GM21423 (cell line): Measurements from ENCODE around the gene SLC6A9.

ENCODE experiments used
- ATAC-seq: cut with Tn5 transposase; IDR thresholded peaks from one replicate; pipeline ENCODE4 v1.9.1; 2021; ENCODE audit warnings: mild to moderate bottlenecking, moderate library complexity; ENCODE audit not compliant: unreplicated experiment

The SLC6A9 gene

DNA sequence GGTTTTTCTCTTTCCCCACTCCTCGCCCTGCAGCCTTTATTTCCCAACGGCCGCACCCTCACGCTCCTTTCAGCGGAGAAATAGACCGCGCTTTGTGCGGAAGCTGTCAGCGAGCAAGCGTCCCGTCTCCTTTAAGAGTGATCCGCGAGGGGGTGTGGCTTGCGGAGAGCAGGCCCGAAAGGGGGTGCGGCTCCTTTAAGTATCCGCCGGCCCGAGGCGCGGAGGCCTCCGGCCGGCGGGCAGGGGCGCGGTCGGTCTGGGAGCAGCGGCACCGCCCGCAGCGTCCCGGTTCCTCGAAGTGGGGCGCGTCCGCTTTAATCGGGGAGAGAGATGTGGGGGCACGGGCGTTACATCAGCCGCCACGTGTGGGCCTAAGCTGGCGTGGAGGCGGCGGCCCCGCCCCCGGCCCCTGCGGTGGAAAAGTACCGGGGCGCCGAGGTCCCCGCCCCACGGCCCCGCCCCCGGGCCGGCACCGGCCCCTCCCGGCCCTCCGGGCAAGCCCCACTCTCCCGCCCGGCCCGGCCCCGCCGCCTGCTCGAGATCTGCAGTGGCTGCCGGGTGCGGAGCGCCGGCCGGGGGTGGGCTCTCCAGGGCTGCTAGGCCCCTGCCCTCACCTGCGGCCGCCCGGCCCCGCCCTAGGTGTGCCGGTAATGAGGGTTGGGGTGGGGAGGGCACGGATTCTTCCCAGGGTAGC is 1.2 kb downstream of the SLC6A9 start:
- peak; percentile 85 for ATAC-seq

DNA sequence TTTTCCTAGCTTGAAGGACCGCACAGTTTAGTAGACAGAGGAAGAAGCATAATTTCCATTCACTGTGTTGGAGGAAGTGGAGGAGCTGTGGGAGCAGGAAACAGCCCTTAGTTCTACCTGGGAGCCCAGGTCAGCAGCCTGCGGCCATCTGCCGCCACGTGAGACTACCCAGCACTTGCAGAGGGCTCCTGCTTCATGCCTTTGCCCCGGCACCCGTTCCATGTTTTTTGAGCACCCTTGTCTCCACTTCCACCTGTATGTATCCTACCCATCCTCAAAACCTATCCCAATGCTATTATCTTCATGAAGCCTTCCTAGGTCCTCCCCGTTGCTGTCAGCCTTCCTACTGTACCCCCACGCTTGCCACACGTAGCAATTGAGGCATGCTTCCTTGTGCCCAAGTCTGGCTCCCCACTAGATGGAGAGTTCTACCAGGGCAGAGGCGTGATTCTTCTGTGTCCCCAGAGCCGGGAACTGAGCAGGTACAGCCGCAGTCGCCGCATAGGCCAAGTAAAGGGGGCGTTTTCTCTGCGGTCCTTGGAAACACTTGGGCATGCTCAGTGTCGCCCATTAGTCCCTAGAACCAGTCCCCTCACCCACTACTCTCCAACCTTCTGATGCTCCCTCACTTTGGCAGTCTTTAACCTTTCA is 1.9 kb downstream of the SLC6A9 start:
- peak; percentile 15 for ATAC-seq

DNA sequence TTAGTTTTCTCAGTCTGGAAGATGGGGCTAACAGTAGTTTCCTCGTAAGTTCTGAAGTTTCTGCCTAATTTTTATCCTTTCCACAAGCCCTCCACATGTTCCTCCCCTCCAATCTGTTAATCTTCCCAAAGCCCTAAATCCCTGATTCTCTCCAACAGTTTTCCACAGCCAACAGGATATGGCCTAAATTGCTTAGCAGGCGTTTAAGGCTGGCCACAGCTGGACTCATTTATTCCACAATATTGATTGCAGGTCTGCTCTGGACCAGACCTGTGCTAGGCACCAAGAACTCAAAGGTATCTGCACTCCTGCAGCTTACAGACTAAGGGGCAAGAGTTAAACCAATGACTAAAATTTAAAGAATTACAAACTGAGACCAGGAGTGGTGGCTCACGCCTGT is 3.9 kb downstream of the SLC6A9 start:
- ATAC-seq, result no peak

DNA sequence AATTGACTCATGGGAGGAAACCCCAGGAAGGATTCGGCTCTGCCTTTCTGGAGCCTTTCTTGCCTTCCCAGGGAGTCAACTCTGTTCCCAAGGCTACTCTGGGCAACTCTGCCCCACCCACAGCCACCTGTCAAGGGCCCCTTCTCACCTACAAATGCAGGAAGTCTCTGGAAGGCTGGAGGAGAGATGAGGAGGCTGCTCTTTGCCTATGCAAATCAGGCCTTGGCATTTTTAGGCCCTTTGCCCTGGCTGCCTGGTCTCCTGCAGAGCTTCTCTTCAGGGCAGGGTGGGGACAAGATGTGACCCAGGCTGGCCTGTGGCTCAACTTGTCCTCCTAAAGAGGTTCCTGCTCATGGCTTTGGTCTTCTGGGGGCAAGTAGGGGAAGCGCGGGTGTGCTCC is 5.4 kb downstream of the SLC6A9 start:
- no peak for ATAC-seq

DNA sequence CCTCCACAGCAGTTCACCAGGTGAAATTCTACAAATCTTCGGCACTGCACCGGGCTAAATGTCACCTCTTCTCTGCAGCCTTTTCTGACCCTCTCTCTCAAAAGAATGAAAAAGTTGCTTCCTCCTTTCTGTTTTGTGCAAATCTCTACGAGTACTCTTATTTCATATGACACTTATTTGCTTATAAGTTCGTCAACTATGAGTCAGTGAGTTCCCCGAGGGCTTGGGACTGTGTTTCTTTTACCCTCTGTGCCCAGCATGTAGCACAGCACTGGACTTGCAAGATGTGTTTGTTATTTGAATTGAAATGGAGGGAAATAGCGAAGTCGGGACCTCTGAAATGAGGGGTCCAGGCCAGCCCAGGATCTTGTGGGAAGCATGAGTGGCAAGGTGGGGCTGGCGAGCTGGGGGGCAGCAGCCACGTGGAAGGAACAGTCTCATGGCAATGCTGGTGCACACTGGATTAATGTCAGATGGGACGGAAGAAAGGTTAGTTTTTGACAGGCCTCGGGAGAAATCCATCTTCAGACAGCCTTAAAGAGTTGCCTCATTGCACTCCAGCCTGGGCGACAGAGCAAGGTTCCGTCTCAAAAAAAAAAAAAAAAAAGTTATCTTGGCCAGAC is 6.2 kb downstream of the SLC6A9 start:
- ATAC-seq, result no peak

DNA sequence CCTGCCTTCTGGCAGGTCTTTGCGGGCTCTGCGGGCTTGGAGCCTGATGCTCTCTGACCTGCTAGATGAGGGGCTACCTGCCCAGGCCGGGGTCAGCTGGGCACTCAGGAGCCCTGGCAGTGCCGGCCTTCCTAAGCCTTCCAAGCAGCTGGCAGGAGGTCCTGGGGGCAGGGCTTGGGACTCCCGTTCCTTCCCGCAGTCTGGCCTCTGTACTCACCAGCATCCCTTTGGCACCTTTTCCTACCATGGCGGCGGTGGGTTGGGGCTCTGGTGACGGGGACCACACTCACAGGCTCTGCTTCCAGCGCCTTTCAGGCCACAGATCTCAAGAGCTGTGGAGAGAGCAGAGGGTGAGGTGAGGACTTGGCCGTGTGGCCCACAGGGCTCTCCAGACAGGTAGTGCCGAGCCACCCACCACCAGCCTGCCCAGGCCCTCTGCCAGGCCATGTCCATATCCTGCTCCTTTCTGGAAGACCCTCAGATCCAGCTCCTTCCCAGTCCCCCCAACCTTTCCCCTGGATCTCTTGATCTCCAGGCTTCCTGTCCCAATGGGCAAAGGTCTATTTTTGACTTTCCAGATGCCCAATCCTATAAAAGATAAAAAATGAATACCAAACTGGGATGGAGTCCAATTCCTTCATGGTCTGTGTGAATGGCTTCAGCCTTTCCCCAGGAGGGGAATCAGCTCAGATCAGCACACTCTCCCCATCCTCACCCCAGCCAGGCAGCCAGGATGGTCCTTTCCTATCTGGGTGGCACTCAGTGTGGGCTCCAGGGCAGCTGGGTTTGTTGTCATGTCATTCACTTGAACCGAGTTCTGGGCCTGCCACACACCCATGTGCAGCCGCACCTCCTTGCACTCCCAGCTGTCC is 7.0 kb downstream of the SLC6A9 start:
- no peak for ATAC-seq

DNA sequence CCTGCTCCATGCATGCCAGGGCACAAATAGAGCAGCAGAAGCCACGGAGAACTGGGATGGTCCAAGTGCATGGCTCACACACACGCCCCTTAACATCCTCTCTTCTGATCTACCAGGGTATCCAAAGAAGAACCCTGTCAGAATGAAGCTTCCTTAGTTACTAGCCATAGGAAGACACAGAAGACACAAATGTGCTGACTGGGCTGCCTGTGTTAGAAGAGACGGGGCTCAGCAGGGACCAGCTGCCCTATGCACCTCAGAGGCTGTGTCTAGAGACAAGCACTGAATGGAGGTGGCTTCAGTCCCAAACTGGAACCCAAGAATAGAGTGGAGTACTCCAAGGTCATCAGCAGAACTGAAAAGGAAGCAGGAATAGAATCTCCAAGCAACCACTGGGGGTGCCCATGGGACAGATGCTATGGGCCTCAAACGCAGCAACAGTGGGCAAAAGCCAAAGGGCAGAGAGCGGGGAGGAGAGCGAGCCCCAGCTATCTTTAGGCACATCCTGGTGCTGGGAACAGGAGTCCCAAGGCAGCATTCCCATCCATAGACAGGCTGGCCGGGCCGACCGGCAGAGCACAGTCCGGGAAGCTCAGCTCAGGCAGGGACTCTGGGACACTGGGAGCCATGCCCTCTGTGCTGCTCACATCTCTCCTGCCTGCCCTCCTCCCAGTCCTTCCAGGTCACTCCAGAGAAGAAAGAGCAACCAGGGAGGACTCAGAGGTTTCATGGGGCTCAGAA is 9.5 kb downstream of the SLC6A9 start:
- no peak for ATAC-seq

DNA sequence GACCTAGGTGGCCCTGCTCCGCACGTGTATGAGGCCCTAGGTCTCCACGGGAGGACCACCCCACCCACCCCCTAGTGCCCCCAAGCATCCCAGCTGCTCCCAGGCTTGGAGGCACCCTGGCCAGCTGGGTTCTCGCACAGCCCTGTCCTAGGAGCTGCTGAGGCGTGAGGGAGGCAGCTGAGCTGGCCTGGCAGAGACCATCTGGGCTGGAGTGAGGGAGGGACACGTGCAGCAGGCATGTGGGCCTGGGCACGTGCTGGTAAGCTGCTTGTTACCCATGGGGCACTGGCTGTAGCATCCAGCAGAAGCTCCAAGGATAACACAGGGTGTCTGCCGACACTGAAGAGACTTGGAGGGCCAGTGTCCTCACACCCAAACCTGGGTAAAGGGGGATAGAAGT is 10.1 kb downstream of the SLC6A9 start:
- ATAC-seq, result no peak

DNA sequence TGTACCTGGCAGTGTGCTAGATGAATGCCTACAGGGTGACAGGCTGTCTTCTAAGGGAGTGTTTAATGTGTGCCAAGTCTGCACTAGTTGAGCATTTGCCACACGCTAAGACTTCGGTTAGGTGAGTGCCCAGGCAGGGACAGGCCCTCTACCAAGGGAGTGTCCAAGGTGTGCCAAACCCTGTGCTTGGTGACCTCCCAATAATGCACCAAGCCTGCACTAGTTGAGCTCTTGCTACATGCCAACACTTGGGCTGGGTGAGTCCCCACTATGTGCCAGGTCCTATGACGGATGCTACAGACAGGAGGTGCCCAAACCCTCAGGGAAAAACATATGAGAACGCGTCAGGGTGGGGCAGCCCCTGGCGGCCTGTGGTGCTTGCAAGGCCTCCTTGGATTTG is 10.8 kb downstream of the SLC6A9 start:
- no peak for ATAC-seq

DNA sequence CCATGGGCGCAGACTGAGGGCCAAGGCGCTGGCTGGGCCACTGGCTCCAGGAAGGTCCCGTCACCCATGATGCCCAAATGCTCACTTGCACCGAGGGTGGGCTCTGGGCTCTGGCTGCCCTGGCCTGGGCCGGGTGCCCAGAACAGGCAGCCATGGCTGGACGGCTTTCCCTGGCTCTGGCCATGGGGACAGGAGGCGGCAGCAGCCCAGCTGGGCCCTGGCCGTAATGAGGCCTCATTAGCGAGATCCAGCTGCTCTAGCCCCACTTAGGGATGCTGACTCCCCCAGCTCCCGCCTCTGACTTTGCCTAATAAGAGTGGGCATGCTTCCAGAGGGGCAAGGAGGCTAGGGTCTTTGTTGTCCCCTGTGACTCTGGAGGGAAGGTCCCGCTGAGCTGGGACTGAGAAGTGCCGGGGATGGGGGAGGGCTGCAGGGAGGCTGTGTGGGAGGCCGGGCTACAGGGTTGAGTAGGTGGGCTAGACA is 11.8 kb downstream of the SLC6A9 start:
- ATAC-seq, result no peak

DNA sequence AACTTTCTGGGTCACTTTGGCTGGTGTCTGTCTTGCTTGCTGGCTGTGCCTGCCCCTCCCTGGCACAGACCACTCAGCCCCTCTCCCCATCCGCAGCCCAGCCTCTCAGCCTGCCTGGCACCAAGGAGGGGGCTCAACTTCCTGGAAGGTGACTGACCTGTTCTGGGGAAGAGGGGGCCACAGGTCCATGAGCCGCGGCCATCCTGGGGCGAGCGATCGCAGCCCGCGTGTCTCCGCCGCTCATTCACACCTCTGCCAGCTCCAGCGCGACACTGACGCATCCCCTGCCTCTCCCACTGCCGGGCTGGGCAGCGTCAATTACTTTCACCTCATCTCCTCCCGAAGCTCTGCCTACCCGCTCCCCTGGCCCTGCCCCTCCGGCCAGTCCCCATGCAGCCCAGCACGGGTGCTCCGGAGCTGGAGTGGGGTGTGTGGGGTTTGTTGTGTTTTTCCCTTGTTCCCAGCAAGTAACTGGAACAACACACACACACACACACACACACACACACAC is 14.3 kb downstream of the SLC6A9 start:
- no peak for ATAC-seq

DNA sequence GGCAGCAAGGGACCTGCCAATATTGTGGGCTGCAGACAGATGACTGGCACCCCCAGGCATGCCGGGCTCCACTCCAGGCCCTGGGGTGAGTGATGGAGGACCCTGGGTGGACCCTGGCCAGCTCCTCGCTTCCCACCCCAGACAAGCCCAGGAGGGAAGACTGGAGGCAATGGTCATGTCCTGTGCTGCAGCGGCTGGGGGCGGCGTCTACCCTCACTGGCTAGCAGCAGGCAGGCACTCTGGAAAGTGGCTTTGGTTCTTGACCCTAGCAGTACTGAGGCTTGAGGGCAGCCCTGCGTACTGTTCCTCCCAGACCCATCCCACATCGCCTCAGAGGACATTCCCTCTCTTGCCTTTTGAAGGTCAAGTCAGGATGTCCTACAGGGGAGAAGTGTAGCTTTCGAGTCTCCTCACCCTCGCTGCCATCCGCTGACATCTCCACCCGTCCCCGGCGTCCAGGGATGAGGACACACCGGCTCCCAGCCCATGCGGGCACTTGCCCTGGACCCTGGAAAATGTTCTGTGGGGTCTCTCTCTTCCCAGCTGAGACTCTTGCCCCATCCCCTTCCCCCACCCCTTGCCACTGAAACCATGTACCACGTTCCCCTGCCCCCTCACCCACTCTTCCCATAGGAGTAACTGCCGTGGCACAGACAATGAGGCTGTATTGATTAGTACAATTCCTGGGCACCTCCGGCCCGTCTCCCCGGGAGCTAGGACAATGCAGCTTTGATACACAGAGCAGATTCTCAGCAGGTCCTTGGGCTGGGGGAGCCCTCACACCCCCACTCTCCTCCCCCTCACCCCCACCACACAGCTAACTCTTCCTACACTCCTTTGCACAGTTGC is 15.0 kb downstream of the SLC6A9 start:
- ATAC-seq, result no peak

DNA sequence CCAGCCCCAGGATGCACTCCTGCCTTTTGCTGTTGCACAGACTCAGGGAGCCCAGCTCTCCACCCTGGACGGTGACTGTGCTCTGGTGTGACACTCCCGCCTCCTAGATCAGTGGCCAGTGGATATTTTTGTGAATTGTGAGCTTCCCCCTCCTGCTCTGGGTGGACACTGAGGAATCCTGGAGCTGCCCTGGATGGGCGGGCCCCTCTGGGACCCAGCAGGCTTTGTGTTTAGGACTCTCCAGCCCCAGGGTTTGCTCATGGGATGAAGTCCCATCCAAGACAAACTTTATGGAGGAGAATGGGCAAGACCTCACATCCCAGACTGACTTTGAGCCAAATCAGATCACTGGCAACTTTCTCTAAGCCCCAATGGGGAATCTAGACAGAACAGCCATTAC is 16.1 kb downstream of the SLC6A9 start:
- ATAC-seq, result no peak

DNA sequence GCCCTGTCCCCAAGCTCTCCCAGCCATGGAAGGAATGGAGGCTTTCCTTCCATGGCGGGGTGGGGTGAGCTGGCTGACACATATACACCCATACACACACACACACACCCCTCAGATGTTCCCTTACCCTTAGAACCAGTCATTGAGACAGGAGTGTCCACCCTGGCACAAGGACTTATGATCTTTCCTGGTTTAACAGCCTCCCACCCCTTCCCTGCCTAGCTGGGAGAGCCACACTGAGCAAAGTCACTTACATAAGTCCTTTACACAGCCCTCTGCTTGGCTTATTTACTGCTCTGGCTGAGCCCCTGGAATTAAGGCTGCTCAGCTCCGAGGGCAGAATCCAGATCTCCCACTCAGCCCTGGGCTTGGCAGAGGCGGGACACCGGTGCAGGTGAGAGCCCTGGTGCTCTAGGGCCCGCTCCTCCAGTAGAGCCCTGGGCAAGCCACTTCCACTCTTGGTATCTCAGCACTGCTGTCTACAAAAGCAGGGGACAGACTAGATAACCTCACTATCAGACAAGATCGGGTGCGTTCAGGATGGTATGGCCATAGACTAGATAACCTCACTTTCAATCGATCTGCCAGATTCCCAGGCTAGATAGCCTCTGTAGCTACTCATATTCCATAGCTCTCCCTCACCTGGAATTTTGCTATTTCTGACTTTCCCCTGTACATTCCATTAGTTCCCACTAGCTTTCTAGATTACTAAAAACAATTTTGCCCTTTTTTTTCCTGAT is 16.7 kb downstream of the SLC6A9 start:
- ATAC-seq, result no peak

DNA sequence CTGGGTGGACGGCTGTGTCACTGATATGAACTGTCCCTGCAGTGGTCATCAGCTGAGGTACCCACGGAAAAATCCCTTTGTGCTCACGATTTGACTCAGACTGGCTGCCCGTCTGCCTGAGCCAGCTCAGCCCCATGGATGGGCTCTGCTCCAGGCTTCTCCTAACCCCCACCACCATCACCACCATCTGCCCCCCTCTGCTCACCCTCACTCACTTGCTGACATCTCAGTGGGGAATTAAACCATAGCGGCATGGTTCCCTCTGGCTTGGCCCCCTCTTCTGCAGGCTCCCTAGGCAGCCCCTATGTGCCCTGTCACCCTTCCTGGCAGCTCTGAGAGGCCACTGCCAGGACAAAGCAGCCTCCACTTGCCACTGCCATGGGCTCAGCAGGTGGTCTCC is 17.3 kb downstream of the SLC6A9 start:
- ATAC-seq, result no peak

DNA sequence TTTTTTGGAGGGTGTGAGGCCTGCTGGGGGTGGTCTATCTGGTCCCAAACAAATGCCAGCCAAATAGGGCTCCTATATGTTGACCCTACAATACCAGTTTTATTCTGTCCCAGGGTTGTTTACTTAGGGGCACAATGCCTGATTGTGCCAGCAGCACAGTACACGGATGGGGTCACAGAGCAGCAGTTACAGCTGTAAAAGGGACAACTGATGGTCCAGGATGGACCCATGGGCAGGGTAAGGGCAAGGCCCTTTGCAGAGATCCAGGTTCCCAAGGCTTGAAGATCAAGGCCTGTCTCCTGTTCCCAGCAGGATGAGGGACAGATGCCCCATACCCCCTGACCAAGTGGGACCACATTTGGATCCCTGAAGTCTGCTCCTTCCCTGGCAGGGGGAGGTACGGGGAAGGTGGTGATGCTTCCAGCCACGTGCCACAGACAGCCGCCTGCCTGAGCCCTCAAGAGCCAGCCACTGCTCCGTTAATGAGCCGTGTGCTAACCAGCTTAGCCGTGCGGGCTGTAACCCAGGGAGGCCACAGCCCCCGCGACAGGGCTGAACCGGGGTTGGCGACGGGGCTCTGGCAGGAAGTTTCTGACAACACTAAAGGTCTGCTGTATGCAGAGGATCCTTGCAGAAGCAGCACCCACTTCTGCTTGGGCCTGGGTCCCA is 18.2 kb downstream of the SLC6A9 start:
- ATAC-seq, result no peak

DNA sequence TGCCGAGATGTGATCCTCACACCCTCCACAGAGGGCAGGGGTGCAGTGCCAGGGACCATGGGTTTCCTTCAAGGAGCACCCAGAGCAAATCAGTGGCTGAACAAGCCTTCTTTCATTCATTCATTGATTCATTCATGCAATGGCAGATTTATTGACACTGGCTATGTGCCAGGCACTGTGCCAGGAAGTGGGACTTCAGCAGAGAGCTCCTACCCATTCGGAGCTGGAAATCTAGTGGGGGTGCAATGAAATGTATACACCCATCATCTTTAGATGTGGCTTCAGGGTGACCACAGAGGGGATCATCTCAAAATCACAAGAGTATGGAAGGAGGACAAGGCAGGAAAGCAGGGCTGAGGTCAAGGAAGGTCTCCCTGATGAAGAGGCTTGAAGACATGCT is 18.9 kb downstream of the SLC6A9 start:
- ATAC-seq, result no peak

DNA sequence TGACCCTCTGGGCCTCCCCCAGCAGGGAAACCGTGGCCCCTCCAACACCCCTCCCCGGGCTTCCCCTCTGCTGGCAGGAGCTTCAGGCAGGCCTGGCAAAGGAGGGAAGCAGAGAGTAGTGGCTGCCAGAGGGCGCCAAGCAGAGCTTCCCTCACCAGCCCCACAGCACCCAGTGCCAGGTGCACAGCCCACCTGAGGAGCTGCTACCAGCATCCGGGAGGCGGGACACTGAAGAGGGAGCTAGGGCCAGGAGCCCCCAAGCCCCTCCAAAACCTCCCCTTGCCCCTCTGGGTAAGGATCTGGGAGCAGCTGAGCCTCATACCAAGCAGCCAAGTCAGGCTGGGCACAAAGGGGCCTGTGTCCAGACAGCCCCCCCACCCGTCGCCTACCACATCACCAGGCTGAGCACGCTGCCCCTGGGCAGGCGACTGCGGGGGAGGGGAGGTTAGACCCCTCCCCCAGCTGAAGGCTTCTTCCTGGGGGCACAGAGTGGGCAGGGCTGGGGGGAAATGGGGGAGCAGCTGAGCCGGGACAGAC is 20.3 kb downstream of the SLC6A9 start:
- ATAC-seq, result no peak
